K562 treated with DMSO at 1 percent for 4 hours (cell line): Measurements from ENCODE around the gene TMEM38A. TPM values are rescaled to one million over a fixed set of nuclear protein-coding genes. Genes with fewer than 3 reads are reported as not detected.

Experiments used
- total RNA-seq: library from RNA; unstranded; fragments of 300-600 nt; gene quantifications from 2 replicates; pipeline ENCODE4 v1.2.3, GENCODE V29; 2022; ENCODE audit not compliant: insufficient read depth

Gene TMEM38A, protein sequence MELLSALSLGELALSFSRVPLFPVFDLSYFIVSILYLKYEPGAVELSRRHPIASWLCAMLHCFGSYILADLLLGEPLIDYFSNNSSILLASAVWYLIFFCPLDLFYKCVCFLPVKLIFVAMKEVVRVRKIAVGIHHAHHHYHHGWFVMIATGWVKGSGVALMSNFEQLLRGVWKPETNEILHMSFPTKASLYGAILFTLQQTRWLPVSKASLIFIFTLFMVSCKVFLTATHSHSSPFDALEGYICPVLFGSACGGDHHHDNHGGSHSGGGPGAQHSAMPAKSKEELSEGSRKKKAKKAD
- total RNA-seq, result 7.5 and 10.0 TPM in 2 replicates

GRCh38 chr19:16660763-16661479, at the start of gene TMEM38A:
Gene TMEM38A (plus strand): TSS chr19:16661139. CDS start chr19:16661218, 79 bp downstream.

GRCh38 chr19:16628183-16628983, 32.6 kb upstream of the TMEM38A start, which contains the start of gene MED26:
Gene MED26 (minus strand): TSS chr19:16628204. CDS start chr19:16627943, 261 bp downstream.

GRCh38 chr19:16659832-16660708, 869 bp upstream of the TMEM38A start, which contains the start of gene SMIM7:
Gene SMIM7 (minus strand): TSS chr19:16660144. CDS start chr19:16660110, 34 bp downstream.

Other genes with a start within 250 kb of the TMEM38A start
- gene EPS15L1, start 189.2 kb upstream of the TMEM38A start, total RNA-seq, result 39.1 and 41.0 TPM in 2 replicates
- not detected in 2 replicates for gene CALR3, start 165.0 kb upstream of the TMEM38A start, total RNA-seq
- 2.0 and 6.0 TPM in 2 replicates for gene C19orf44, start 164.7 kb upstream of the TMEM38A start, total RNA-seq
- 30.1 and 41.8 TPM in 2 replicates for gene CHERP, start 118.7 kb upstream of the TMEM38A start, total RNA-seq
- 18.7 and 23.2 TPM in 2 replicates for gene SLC35E1, start 88.7 kb upstream of the TMEM38A start, total RNA-seq
- gene MED26, start 32.9 kb upstream of the TMEM38A start, total RNA-seq, result 14.2 and 17.1 TPM in 2 replicates
- gene SMIM7, start 995 bp upstream of the TMEM38A start, total RNA-seq, result 55.3 and 63.7 TPM in 2 replicates
- gene NWD1, start 58.7 kb downstream of the TMEM38A start, total RNA-seq, result not detected in 2 replicates
- gene SIN3B, start 168.3 kb downstream of the TMEM38A start, total RNA-seq, result 26.6 and 31.5 TPM in 2 replicates
- 2.2 and 3.6 TPM in 2 replicates for gene F2RL3, start 227.9 kb downstream of the TMEM38A start, total RNA-seq